Aorta (tissue), 5 donors: ENCODE data around the gene HIGD2A. TPM values are rescaled to one million over a fixed set of nuclear protein-coding genes. Genes with fewer than 3 reads are reported as not detected.

Source experiments
- ATAC-seq: fragments of 200-7000 bp; cut with Tn5 transposase; one replicate; pipeline ENCODE4 v1.9.1; 2022; ENCODE audit warnings: moderate library complexity; ENCODE audit not compliant: low FRiP score
- DNase-seq, 2 donors: peaks; one replicate each; pipeline ENCODE4 v3.0.0-alpha.2; 2020
- H3K27ac ChIP-seq, 2 donors: one replicate each; pipeline ENCODE4 v1.5.1; 2013; ENCODE audit warnings: low read length in 2 of 2, mild to moderate bottlenecking in 2 of 2, moderate library complexity in 2 of 2, control low read depth in 1 of 2, inconsistent platforms in 1 of 2, low read depth in 1 of 2
- H3K27me3 ChIP-seq, 2 donors: one replicate each; pipeline ENCODE4 v1.6.1; 2013; ENCODE audit warnings: control low read depth in 1 of 2, low read length in 1 of 2, mild to moderate bottlenecking in 1 of 2, moderate library complexity in 1 of 2; ENCODE audit not compliant: insufficient read depth in 2 of 2, control insufficient read depth in 1 of 2
- H3K36me3 ChIP-seq, 2 donors: one replicate each; pipeline ENCODE4 v1.6.1; 2013; ENCODE audit warnings: control low read depth in 1 of 2, low read length in 1 of 2, mild to moderate bottlenecking in 1 of 2; ENCODE audit not compliant: insufficient read depth in 2 of 2, control insufficient read depth in 1 of 2
- H3K4me1 ChIP-seq, 2 donors: one replicate each; pipeline ENCODE4 v1.6.1; 2013; ENCODE audit warnings: low read length in 2 of 2, control low read depth in 1 of 2, mild to moderate bottlenecking in 1 of 2, moderate library complexity in 1 of 2; ENCODE audit not compliant: insufficient read depth in 2 of 2, control insufficient read depth in 1 of 2
- H3K4me3 ChIP-seq, 2 donors: one replicate each; pipeline ENCODE4 v1.5.1; 2013; ENCODE audit warnings: low read length in 2 of 2, control low read depth in 1 of 2, mild to moderate bottlenecking in 1 of 2
- H3K9me3 ChIP-seq: one replicate; pipeline ENCODE4 v1.6.1; 2013; ENCODE audit warnings: mild to moderate bottlenecking, low read length; ENCODE audit not compliant: control insufficient read depth
- WGBS, 2 donors: extraction: QIAGEN DNeasy Blood & Tissue Kit; methylation state at CpG; one replicate each; pipeline ENCODE4 v1.1.7; 2013; 5-methylcytosine and 5-hydroxymethylcytosine counted together
- intact Hi-C, 2 donors: fragments of 100-400 bp; cut with DNase I; formaldehyde crosslinking; loops; one replicate each; pipeline versions ENCODE4 v1.14.2 to v1.15.0; 2022
- polyA plus RNA-seq, 2 donors: library from polyadenylated mRNA; stranded (reverse); fragments of 200-250 nt; gene quantifications; one replicate each; pipeline ENCODE4 v1.2.3, GENCODE V29; 2013
- total RNA-seq, 2 donors: library from RNA; stranded (reverse); fragmentation: NEBNext Ultra II Directional; extraction: Animal tissue kit (Norgen Biotek cat#: 25700); gene quantifications; one replicate each; pipeline ENCODE4 v1.2.1, GENCODE V29; 2021
- donor health status: healthy with polysubstance abuse.
- donor health status: Bipolar disorder and iron deficiency.
- donor health status: DM: no; HTN: no; CAD: no.
- donor health status: DM: no; HTN: no; CAD: no.
- donor health status: DM: yes; HTN: yes; CAD: no.

Gene HIGD2A
- total and polyA plus RNA-seq, 4 donors, result 46.8 to 75.5 (median 65.1) TPM

- 54 to 57% methylated on average over 13 of the region's 13 CpGs for WGBS, 2 donors
- intact Hi-C loops, result loop anchor here (10.0 kb wide), 3 partner anchors 119 to 239 kb away; partner anchors contain the start of genes RNF44 (in 2 of the 2) and TSPAN17 (in 1 of the 2)
- peak overlapping the region; percentile 91 to 98 for H3K4me3 ChIP-seq
- no peaks in the 10 kb centered on the region for H3K9me3 ChIP-seq
- H3K36me3 ChIP-seq, result no peaks in the 10 kb centered on the region
- ATAC-seq (peak; percentile 4), DNase-seq (no peak)
- peak overlapping the region in 1 of 2 donors; percentile 45 for H3K27ac ChIP-seq
- no peaks in the 10 kb centered on the region for H3K27me3 ChIP-seq
- H3K4me1 ChIP-seq, result no peaks in the 10 kb centered on the region
Observed at GRCh38 chr5:176415240-176415951, 26.8 kb downstream of the HIGD2A start.

- ATAC-seq (peak; percentile 98), DNase-seq (peak; percentile 93 to 98)
- 1 to 2% methylated on average over 65 to 107 of the region's 107 CpGs for WGBS, 2 donors
- no peaks in the 10 kb centered on the region for H3K9me3 ChIP-seq
- H3K27ac ChIP-seq, result peak within 1 kb of the TSS; percentile 89 to 90
- no peaks in the 10 kb centered on the region for H3K36me3 ChIP-seq
- intact Hi-C loops, result loop anchor here (1.0 to 10.0 kb wide), 5 partner anchors 31 to 239 kb away; partner anchors contain the start of genes RNF44 (in 2 of the 2), FAF2 (in 1 of the 2) and TSPAN17 (in 1 of the 2)
- H3K27me3 ChIP-seq, result no peaks in the 10 kb centered on the region
- H3K4me3 ChIP-seq, result peak within 1 kb of the TSS; percentile 91 to 98
- no peaks in the 10 kb centered on the region for H3K4me1 ChIP-seq
Observed at GRCh38 chr5:176415952-176416924, 27.7 kb downstream of the HIGD2A start, which contains the start of gene CLTB. TSS of gene CLTB (minus strand) at chr5:176416539. CDS start at chr5:176416363, 176 bp downstream.

- ATAC-seq (no peak), DNase-seq (no peak)
- peak overlapping the region in 1 of 2 donors; percentile 32 for H3K27ac ChIP-seq
- intact Hi-C loops, result loop anchor here (1.0 to 10.0 kb wide), 5 partner anchors 30 to 238 kb away; partner anchors contain the start of genes RNF44 (in 2 of the 2), FAF2 (in 1 of the 2) and TSPAN17 (in 1 of the 2)
- H3K36me3 ChIP-seq, result no peaks in the 10 kb centered on the region
- no peaks in the 10 kb centered on the region for H3K4me1 ChIP-seq
- H3K9me3 ChIP-seq, result no peaks in the 10 kb centered on the region
- H3K27me3 ChIP-seq, result no peaks in the 10 kb centered on the region
- H3K4me3 ChIP-seq, result no peak overlapping the region
- WGBS, 2 donors, result 11 to 12% methylated on average over 11 of the region's 11 CpGs
Observed at GRCh38 chr5:176416965-176417364, 28.4 kb downstream of the HIGD2A start.

- H3K36me3 ChIP-seq, result no peaks in the 10 kb centered on the region
- H3K27me3 ChIP-seq, result no peaks in the 10 kb centered on the region
- H3K9me3 ChIP-seq, result no peaks in the 10 kb centered on the region
- intact Hi-C loops, result loop anchor here (10.0 kb wide), 3 partner anchors 117 to 237 kb away; partner anchors contain the start of genes RNF44 (in 2 of the 2) and TSPAN17 (in 1 of the 2)
- no peak overlapping the region for H3K4me3 ChIP-seq
- WGBS, 2 donors, result 77% methylated on average over 9 of the region's 9 CpGs
- no peaks in the 10 kb centered on the region for H3K4me1 ChIP-seq
- H3K27ac ChIP-seq, result no peak overlapping the region
- DNase-seq (no peak), ATAC-seq (no peak)
Observed at GRCh38 chr5:176418251-176418650, 29.7 kb downstream of the HIGD2A start.

GRCh38 chr5:176420086-176420485, 31.5 kb downstream of the HIGD2A start:
- Histone ChIP-seq H3K27ac (no peak overlapping the region), H3K27me3 (no peaks in the 10 kb centered on the region), H3K9me3 (no peaks in the 10 kb centered on the region), H3K4me1 (no peaks in the 10 kb centered on the region), H3K36me3 (no peaks in the 10 kb centered on the region), H3K4me3 (no peak overlapping the region)
- intact Hi-C loops, result no loop called here
- ATAC-seq (no peak), DNase-seq (no peak)
- 92 to 94% methylated on average over 5 of the region's 5 CpGs for WGBS, 2 donors

GRCh38 chr5:176420972-176421544, 32.5 kb downstream of the HIGD2A start:
- H3K4me1 ChIP-seq, result no peaks in the 10 kb centered on the region
- H3K4me3 ChIP-seq, result no peak overlapping the region
- no peak overlapping the region for H3K27ac ChIP-seq
- no peaks in the 10 kb centered on the region for H3K36me3 ChIP-seq
- ATAC-seq (no peak), DNase-seq (no peak)
- H3K9me3 ChIP-seq, result no peaks in the 10 kb centered on the region
- 40 to 53% methylated on average over 2 of the region's 2 CpGs for WGBS, 2 donors
- no peaks in the 10 kb centered on the region for H3K27me3 ChIP-seq
- intact Hi-C loops, result no loop called here

- intact Hi-C loops, result no loop called here
- H3K36me3 ChIP-seq, result no peaks in the 10 kb centered on the region
- no peaks in the 10 kb centered on the region for H3K9me3 ChIP-seq
- H3K4me1 ChIP-seq, result no peaks in the 10 kb centered on the region
- DNase-seq (no peak), ATAC-seq (peak; percentile 52)
- H3K27ac ChIP-seq, result peak overlapping the region in 1 of 2 donors; percentile 21
- WGBS, 2 donors, result 3 to 8% methylated on average over 3 of the region's 3 CpGs
- no peaks in the 10 kb centered on the region for H3K27me3 ChIP-seq
- H3K4me3 ChIP-seq, result no peak overlapping the region
Observed at GRCh38 chr5:176424181-176424580, 35.6 kb downstream of the HIGD2A start.

GRCh38 chr5:176425138-176425537, 36.6 kb downstream of the HIGD2A start:
- Histone ChIP-seq H3K9me3 (no peaks in the 10 kb centered on the region), H3K27ac (no peak overlapping the region), H3K4me3 (no peak overlapping the region), H3K4me1 (no peaks in the 10 kb centered on the region), H3K36me3 (no peaks in the 10 kb centered on the region), H3K27me3 (no peaks in the 10 kb centered on the region)
- no peak for DNase-seq
- intact Hi-C loops, result no loop called here
- no peak for ATAC-seq
- 0 to 5% methylated on average over 1 of the region's 1 CpG for WGBS, 2 donors
